ENCODE measurements around the gene F5. TPM values are rescaled to one million over a fixed set of nuclear protein-coding genes. Genes with fewer than 3 reads are reported as not detected.

Gene F5
- total RNA-seq, 6 experiments from 2014 or later: 110 to 279 (median 175) TPM

DNA sequence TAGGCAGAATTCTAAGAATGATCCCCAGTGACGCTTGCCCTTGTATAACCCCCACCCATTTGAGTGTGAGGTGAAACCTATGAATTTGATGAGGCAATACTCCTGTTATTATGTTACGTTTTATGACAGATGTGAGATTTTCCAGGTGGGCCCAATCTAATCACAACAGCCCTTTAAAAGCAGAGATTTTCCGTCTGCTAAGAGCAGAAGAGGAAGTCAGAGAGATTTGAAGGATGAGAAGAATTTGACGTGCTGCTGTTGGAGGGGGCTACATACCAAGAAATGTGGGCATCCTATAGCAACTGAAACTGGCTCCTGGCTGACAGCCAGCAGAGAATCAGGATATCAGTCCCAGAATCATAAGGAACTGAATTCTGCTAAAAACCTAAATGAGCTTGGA lies 98.1 kb downstream of the F5 start:
- no peak for ATAC-seq

DNA sequence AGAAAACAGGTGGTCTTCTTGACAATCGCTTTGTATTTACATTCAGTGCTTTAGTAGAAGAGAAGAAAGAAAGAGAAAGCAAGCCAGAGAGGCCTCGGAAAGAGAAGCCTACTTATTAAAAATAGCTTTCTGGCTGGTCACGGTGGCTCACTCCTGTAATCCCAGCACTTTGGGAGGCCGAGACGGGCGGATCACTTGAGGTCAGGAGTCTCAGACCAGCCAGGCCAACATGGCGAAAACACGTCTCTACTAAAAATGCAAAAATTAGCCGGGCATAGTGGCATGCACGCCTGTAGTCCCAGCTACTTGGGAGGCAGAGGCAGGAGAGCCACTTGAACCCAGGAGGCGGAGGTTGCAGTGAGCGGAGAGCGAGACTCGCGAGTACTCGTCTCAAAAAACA lies 98.7 kb downstream of the F5 start:
- DNase-seq (no peak), ATAC-seq (no peak)
- H3K27me3 ChIP-seq: no peaks in the 10 kb centered on the region
- H3K9me3 ChIP-seq: no peaks in the 10 kb centered on the region
- TF ChIP-seq, protein P1, sequence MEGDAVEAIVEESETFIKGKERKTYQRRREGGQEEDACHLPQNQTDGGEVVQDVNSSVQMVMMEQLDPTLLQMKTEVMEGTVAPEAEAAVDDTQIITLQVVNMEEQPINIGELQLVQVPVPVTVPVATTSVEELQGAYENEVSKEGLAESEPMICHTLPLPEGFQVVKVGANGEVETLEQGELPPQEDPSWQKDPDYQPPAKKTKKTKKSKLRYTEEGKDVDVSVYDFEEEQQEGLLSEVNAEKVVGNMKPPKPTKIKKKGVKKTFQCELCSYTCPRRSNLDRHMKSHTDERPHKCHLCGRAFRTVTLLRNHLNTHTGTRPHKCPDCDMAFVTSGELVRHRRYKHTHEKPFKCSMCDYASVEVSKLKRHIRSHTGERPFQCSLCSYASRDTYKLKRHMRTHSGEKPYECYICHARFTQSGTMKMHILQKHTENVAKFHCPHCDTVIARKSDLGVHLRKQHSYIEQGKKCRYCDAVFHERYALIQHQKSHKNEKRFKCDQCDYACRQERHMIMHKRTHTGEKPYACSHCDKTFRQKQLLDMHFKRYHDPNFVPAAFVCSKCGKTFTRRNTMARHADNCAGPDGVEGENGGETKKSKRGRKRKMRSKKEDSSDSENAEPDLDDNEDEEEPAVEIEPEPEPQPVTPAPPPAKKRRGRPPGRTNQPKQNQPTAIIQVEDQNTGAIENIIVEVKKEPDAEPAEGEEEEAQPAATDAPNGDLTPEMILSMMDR (IDR thresholded peaks at IDR 0.05): no peak
- TF ChIP-seq POLR2A (IDR thresholded peaks at IDR 0.05): no peak
- no peaks in the 10 kb centered on the region for H3K36me3 ChIP-seq
- intact Hi-C loops (cut with DNase I): no loop called here
- H3K27ac ChIP-seq: no peak overlapping the region
- no peak overlapping the region for H3K4me3 ChIP-seq
- peaks cover 0 to 23% (median 6%) of the 10 kb centered on the region in 4 donors for H3K4me1 ChIP-seq
- WGBS (ENCODE audit: insufficient coverage, low coverage, low lambda C conversion rate, missing lambda C conversion rate): 86% methylated on average over 15 of the region's 16 CpGs

More for the DNA sequence above, 98.1 kb downstream of the F5 start:
- Histone ChIP-seq H3K27me3 (no peaks in the 10 kb centered on the region), H3K4me3 (no peak overlapping the region), H3K36me3 (no peaks in the 10 kb centered on the region), H3K4me1 (peaks cover 0 to 20% (median 6%) of the 10 kb centered on the region in 4 donors), H3K27ac (no peak overlapping the region), H3K9me3 (no peaks in the 10 kb centered on the region)
- WGBS (ENCODE audit: insufficient coverage, low coverage, low lambda C conversion rate, missing lambda C conversion rate): 67% methylated on average over 4 of the region's 4 CpGs
- TF ChIP-seq, protein P1 (IDR thresholded peaks at IDR 0.05): no peak
- TF ChIP-seq POLR2A (IDR thresholded peaks at IDR 0.05): no peak
- DNase-seq: no peak
- intact Hi-C loops (cut with DNase I): no loop called here

DNA sequence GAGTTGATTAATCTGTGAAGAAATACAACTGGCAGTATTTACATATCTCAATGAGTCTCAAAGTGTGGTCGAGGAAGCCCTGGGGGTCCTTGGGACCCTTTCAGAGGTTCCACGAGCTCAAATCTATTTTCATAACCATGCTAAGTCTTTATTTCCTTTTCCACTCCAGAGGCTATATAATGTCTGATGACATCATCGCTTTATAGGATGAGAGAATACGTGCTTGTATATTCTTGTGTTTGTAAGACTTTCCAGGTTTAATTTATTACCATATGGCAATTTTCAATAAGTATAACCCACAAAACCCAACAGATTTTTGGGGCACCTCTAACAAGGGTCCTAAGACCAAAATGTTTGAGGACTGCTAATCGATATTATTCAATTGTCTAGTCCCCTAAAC lies 99.1 kb downstream of the F5 start:
- intact Hi-C loops (cut with DNase I): no loop called here
- Histone ChIP-seq H3K4me1 (peaks cover 0 to 27% (median 6%) of the 10 kb centered on the region in 4 donors), H3K36me3 (no peaks in the 10 kb centered on the region), H3K27ac (peak overlapping the region in 2 of 3 donors; percentile 100), H3K9me3 (no peaks in the 10 kb centered on the region), H3K4me3 (peak overlapping the region in 2 of 3 donors; percentile 75 to 88), H3K27me3 (no peaks in the 10 kb centered on the region)
- DNase-seq: no peak
- ATAC-seq: no peak
- TF ChIP-seq, protein P1 (IDR thresholded peaks at IDR 0.05): no peak
- no peak for TF ChIP-seq POLR2A (IDR thresholded peaks at IDR 0.05)
- 72% methylated on average over 5 of the region's 5 CpGs for WGBS (ENCODE audit: insufficient coverage, low coverage, low lambda C conversion rate, missing lambda C conversion rate)

DNA sequence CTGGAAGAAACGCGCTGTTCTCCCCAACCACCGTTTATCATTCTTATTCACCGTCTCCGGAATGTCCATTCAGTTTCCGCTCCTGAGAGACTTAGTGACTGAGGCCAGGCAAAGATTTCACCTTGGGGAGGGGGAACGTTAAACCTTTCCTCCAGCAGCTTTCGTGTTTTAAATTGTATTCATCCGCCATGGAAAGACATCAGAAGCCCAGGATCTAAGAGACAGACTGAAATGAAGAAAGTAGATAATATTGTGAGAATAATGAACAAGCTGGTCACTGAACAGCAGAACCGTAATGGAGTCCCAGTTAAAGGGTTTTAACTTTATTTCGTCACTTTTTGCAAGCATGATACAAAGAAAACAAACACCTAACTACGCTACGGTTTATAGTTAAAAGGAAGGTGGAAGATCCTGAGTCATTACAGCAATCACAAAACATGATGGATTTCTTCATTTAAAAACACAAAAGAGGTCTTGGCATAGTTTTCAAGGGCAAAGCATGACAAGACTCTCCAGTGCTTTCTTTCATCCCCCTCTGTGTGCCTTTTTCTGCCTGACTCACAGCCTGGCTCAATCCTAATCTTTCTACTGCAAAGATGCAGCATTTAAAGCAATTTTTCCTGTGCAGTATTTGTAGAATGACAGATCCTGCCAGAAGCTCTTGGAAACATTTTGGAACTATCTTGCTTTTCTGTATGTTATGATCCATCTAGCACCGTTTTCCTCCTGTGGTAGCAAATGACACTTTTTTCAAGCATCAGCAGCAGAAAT lies 99.8 kb downstream of the F5 start:
- H3K27me3 ChIP-seq: no peaks in the 10 kb centered on the region
- no peaks in the 10 kb centered on the region for H3K9me3 ChIP-seq
- WGBS (ENCODE audit: insufficient coverage, low coverage, low lambda C conversion rate, missing lambda C conversion rate): 1% methylated on average over 14 of the region's 14 CpGs
- DNase-seq (no peak), ATAC-seq (no peak)
- TF ChIP-seq, protein P1 (IDR thresholded peaks at IDR 0.05): no peak
- no peak for TF ChIP-seq POLR2A (IDR thresholded peaks at IDR 0.05)
- peaks cover 0 to 34% (median 6%) of the 10 kb centered on the region in 4 donors for H3K4me1 ChIP-seq
- peak overlapping the region; percentile 75 to 88 (median 76) for H3K4me3 ChIP-seq
- intact Hi-C loops (cut with DNase I): no loop called here
- no peaks in the 10 kb centered on the region for H3K36me3 ChIP-seq
- peak overlapping the region; percentile 81 to 100 (median 100) for H3K27ac ChIP-seq
